Neuronal stem cell (in vitro differentiated cells): ENCODE measurements around the gene NPPA. TPM values are rescaled to one million over a fixed set of nuclear protein-coding genes. Genes with fewer than 3 reads are reported as not detected.

ENCODE experiments used
- DNase-seq: peaks from one replicate; pipeline ENCODE4 v3.0.0-alpha.2; 2013; ENCODE audit warnings: low spot score
- H2AFZ ChIP-seq: one replicate; pipeline ENCODE4 v1.6.1; 2013; ENCODE audit warnings: mild to moderate bottlenecking, low read length, inconsistent platforms
- H2AK5ac ChIP-seq: 2 replicates; pipeline ENCODE4 v1.6.1; 2013; ENCODE audit warnings: low read depth, mild to moderate bottlenecking, inconsistent platforms, low read length, moderate library complexity, mixed read lengths
- H2BK120ac ChIP-seq: 2 replicates; pipeline ENCODE4 v1.6.1; 2013; ENCODE audit warnings: low read depth, mild to moderate bottlenecking, inconsistent platforms, low read length, moderate library complexity, mixed read lengths
- H2BK12ac ChIP-seq: one replicate; pipeline ENCODE4 v1.6.1; 2013; ENCODE audit warnings: low read length, inconsistent platforms
- H2BK15ac ChIP-seq: 2 replicates; pipeline ENCODE4 v1.6.1; 2013; ENCODE audit warnings: mild to moderate bottlenecking, low read length, inconsistent platforms, mixed read lengths
- H2BK5ac ChIP-seq: one replicate; pipeline ENCODE4 v1.6.1; 2013; ENCODE audit warnings: inconsistent platforms, mild to moderate bottlenecking, low read length, moderate library complexity
- H3K14ac ChIP-seq: one replicate; pipeline ENCODE4 v1.6.1; 2013; ENCODE audit warnings: low read length, inconsistent platforms
- H3K18ac ChIP-seq: 2 replicates; pipeline ENCODE4 v1.6.1; 2013; ENCODE audit warnings: low read length, inconsistent platforms
- H3K23ac ChIP-seq: 2 replicates; pipeline ENCODE4 v1.6.1; 2013; ENCODE audit warnings: low read depth, mild to moderate bottlenecking, mixed read lengths, low read length, inconsistent platforms; ENCODE audit not compliant: poor library complexity
- H3K27ac ChIP-seq: replicated peaks from 3 replicates; pipeline ENCODE4 v1.5.1; 2013; ENCODE audit warnings: low read length, inconsistent platforms
- H3K27me3 ChIP-seq, 3 experiments: 2 replicates each; pipeline ENCODE4 v1.6.1; 2013; ENCODE audit warnings: low read length in 3 of 3, mild to moderate bottlenecking in 2 of 3, inconsistent platforms in 1 of 3, low read depth in 1 of 3, mixed read lengths in 1 of 3, moderate library complexity in 1 of 3; ENCODE audit not compliant: control insufficient read depth in 3 of 3, insufficient read depth in 3 of 3
- H3K36me3 ChIP-seq, 2 donors: replicated peaks in 1 of 2; 2 replicates each; pipeline ENCODE4 v1.6.1; 2013; ENCODE audit warnings: low read length in 2 of 2; ENCODE audit not compliant: control insufficient read depth in 2 of 2, insufficient read depth in 2 of 2
- H3K4ac ChIP-seq: 2 replicates; pipeline ENCODE4 v1.6.1; 2013; ENCODE audit warnings: inconsistent platforms, mild to moderate bottlenecking, low read length, moderate library complexity
- H3K4me1 ChIP-seq, 2 donors: 1 replicate in 1 of 2; 2 replicates in 1 of 2; pipeline ENCODE4 v1.6.1; 2013; ENCODE audit warnings: low read length in 2 of 2, low read depth in 1 of 2; ENCODE audit not compliant: control insufficient read depth in 2 of 2, insufficient read depth in 1 of 2
- H3K4me2 ChIP-seq: one replicate; pipeline ENCODE4 v1.6.1; 2013; ENCODE audit warnings: mild to moderate bottlenecking, low read length, inconsistent platforms; ENCODE audit not compliant: insufficient read depth, poor library complexity, severe bottlenecking
- H3K4me3 ChIP-seq, 2 donors: 2 replicates each; pipeline ENCODE4 v1.5.1; 2013; ENCODE audit warnings: low read length in 2 of 2, mild to moderate bottlenecking in 2 of 2, inconsistent platforms in 1 of 2, moderate library complexity in 1 of 2
- H3K79me1 ChIP-seq: one replicate; pipeline ENCODE4 v1.6.1; 2013; ENCODE audit warnings: low read depth, mild to moderate bottlenecking, inconsistent platforms, low read length, moderate library complexity
- H3K9ac ChIP-seq: one replicate; pipeline ENCODE4 v1.6.1; 2013; ENCODE audit warnings: mild to moderate bottlenecking, low read depth, low read length, inconsistent platforms; ENCODE audit not compliant: poor library complexity
- H3K9me3 ChIP-seq, 2 donors: replicated peaks in 1 of 2; 2 replicates each; pipeline versions ENCODE3 to v1.6.1; 2013; ENCODE audit warnings: low read length in 2 of 2, mild to moderate bottlenecking in 2 of 2, inconsistent platforms in 1 of 2, low read depth in 1 of 2, mixed read lengths in 1 of 2, moderate library complexity in 1 of 2; ENCODE audit not compliant: control insufficient read depth in 2 of 2, insufficient read depth in 1 of 2
- H4K8ac ChIP-seq: one replicate; pipeline ENCODE4 v1.6.1; 2013; ENCODE audit warnings: low read depth, mild to moderate bottlenecking, inconsistent platforms, low read length, moderate library complexity
- H4K91ac ChIP-seq: one replicate; pipeline ENCODE4 v1.6.1; 2013; ENCODE audit warnings: low read length, low read depth, mild to moderate bottlenecking, inconsistent platforms; ENCODE audit not compliant: poor library complexity
- WGBS, 2 donors: extraction: QIAGEN DNeasy Blood & Tissue Kit; methylation state at CpG; one replicate each; pipeline ENCODE4 v1.1.7; 2013; ENCODE audit warnings: missing lambda C conversion rate in 2 of 2, mixed read lengths in 1 of 2; ENCODE audit not compliant: insufficient read length in 2 of 2, insufficient replicate concordance in 1 of 2; ENCODE audit errors: extremely low coverage in 2 of 2; 5-methylcytosine and 5-hydroxymethylcytosine counted together
- small RNA-seq: library from polyadenylated mRNA; stranded (forward); fragments of <200 nt; extraction: miRNeasy Mini kit (QIAGEN cat#:217004); gene quantifications from one replicate; pipeline ENCODE3, GENCODE V24; 2013; ENCODE audit not compliant: insufficient read depth

Gene NPPA

GRCh38 chr1:11797525-11798216, 49.9 kb downstream of the NPPA start:
- Histone ChIP-seq H2BK120ac (no peak overlapping the region), H3K23ac (no peak overlapping the region), H3K4me1 (peaks cover under 1 to 7% of the 10 kb centered on the region in 2 donors), H2BK5ac (no peak overlapping the region), H2AFZ (no peak overlapping the region), H3K9ac (no peak overlapping the region), H3K18ac (no peak overlapping the region), H4K8ac (no peak overlapping the region), H3K27me3 (no peaks in the 10 kb centered on the region), H3K4me2 (no peak overlapping the region), H3K4me3 (no peak overlapping the region), H3K36me3 (peaks cover 31 to 58% of the 10 kb centered on the region in 2 donors), H3K4ac (no peak overlapping the region), H2AK5ac (no peak overlapping the region), H2BK12ac (no peak overlapping the region), H2BK15ac (no peak overlapping the region), H3K27ac (no peak overlapping the region), H3K14ac (no peak overlapping the region), H3K79me1 (no peaks in the 10 kb centered on the region), H4K91ac (no peak overlapping the region), H3K9me3 (no peaks in the 10 kb centered on the region)
- DNase-seq = no peak
- no CpG with 5 or more reads among the region's 6 CpGs for WGBS, 2 donors

- H2BK12ac ChIP-seq = no peak overlapping the region
- H3K9me3 ChIP-seq = peaks cover 0 to 2% of the 10 kb centered on the region in 2 donors
- no peak overlapping the region for H3K4me3 ChIP-seq
- H4K8ac ChIP-seq = no peak overlapping the region
- no peak overlapping the region for H3K9ac ChIP-seq
- peaks cover 34 to 63% of the 10 kb centered on the region in 2 donors for H3K36me3 ChIP-seq
- H3K27me3 ChIP-seq = no peaks in the 10 kb centered on the region
- H3K4ac ChIP-seq = no peak overlapping the region
- H2BK5ac ChIP-seq = no peak overlapping the region
- DNase-seq = no peak
- no peak overlapping the region for H3K14ac ChIP-seq
- H3K27ac ChIP-seq = no peak overlapping the region
- WGBS, 2 donors = no CpG with 5 or more reads among the region's 15 CpGs
- no peaks in the 10 kb centered on the region for H3K79me1 ChIP-seq
- no peaks in the 10 kb centered on the region for H3K4me1 ChIP-seq
- H3K23ac ChIP-seq = no peak overlapping the region
- H2AFZ ChIP-seq = no peak overlapping the region
- no peak overlapping the region for H3K4me2 ChIP-seq
- no peak overlapping the region for H2BK120ac ChIP-seq
- no peak overlapping the region for H3K18ac ChIP-seq
- H4K91ac ChIP-seq = no peak overlapping the region
- H2BK15ac ChIP-seq = no peak overlapping the region
- no peak overlapping the region for H2AK5ac ChIP-seq
Observed at GRCh38 chr1:11796036-11796828, 51.4 kb downstream of the NPPA start.

Small RNA genes within 50 kb of the gene (small RNA-seq; reads per million reads assigned to genes)
- gene RF02156 = not detected
- gene RF02157 = not detected
- not detected for gene RF02158
